WTC11 (cell line): ENCODE measurements around the gene LGALS4. TPM values are rescaled to one million over a fixed set of nuclear protein-coding genes. Genes with fewer than 3 reads are reported as not detected.
A peak's percentile ranks its signal among the peaks of the same experiment; 100 is the strongest.

Source experiments
- ATAC-seq: fragments of 200-7000 bp; cut with Tn5 transposase; 2 replicates; pipeline ENCODE4 v1.10.0; 2021; ENCODE audit warnings: mild to moderate bottlenecking, moderate library complexity
- CTCF ChIA-PET: fragments of 300-600 bp; sonication (Branson Sonifier 250); formaldehyde crosslinking; loops from one replicate; lab custom pipeline; 2021; ENCODE audit warnings: antibody characterized with exemption; lab: Charles Lee
- POLR2A ChIA-PET: fragments of 350-600 bp; sonication (Branson Sonifier 250); formaldehyde crosslinking; loops from one replicate; lab custom pipeline; 2021; ENCODE audit warnings: antibody characterized with exemption; lab: Charles Lee
- DNase-seq: peaks from one replicate; pipeline ENCODE4 v3.0.0; 2021; ENCODE audit warnings: low spot score
- H3K27ac Mint-ChIP-seq: 2 replicates; pipeline ENCODE4 v1.8.0; 2021; ENCODE audit warnings: mixed read lengths
- H3K27me3 Mint-ChIP-seq: 2 replicates; pipeline ENCODE4 v1.8.0; 2021; ENCODE audit warnings: low read depth, mild to moderate bottlenecking, moderate library complexity, mixed read lengths
- H3K36me3 Mint-ChIP-seq: 2 replicates; pipeline ENCODE4 v1.8.0; 2021; ENCODE audit warnings: mixed read lengths
- H3K4me1 Mint-ChIP-seq: 2 replicates; pipeline ENCODE4 v1.8.0; 2022; ENCODE audit warnings: mixed read lengths
- H3K4me3 Mint-ChIP-seq: 2 replicates; pipeline ENCODE4 v1.8.0; 2021; ENCODE audit warnings: mild to moderate bottlenecking, moderate library complexity, mixed read lengths
- H3K9me3 Mint-ChIP-seq: 2 replicates; pipeline ENCODE4 v1.8.0; 2021; ENCODE audit warnings: mixed read lengths
- ATF6 ChIP-seq: sonication (generic); formaldehyde crosslinking; IDR thresholded peaks from 2 replicates; pipeline ENCODE4 v1.8.1; 2023; ENCODE audit warnings: mild to moderate bottlenecking, missing genetic modification reagents
- CBFB ChIP-seq: sonication (generic); formaldehyde crosslinking; IDR thresholded peaks from 2 replicates; pipeline ENCODE4 v1.8.1; 2022; ENCODE audit warnings: mild to moderate bottlenecking, low read depth, missing genetic modification reagents
- E2F4 ChIP-seq: sonication (generic); formaldehyde crosslinking; IDR thresholded peaks from 2 replicates; pipeline ENCODE4 v1.8.1; 2022; ENCODE audit warnings: low read depth, mild to moderate bottlenecking, moderate library complexity, missing genetic modification reagents, borderline replicate concordance
- E2F5 ChIP-seq: sonication (generic); formaldehyde crosslinking; IDR thresholded peaks from 2 replicates; pipeline ENCODE4 v1.8.1; 2022; ENCODE audit warnings: mild to moderate bottlenecking, moderate library complexity, missing genetic modification reagents
- GABPB1 ChIP-seq: sonication (generic); formaldehyde crosslinking; IDR thresholded peaks from 2 replicates; pipeline ENCODE4 v1.8.1; 2023; ENCODE audit warnings: mild to moderate bottlenecking, missing genetic modification reagents
- JAZF1 ChIP-seq: fragments of 250-450 bp; sonication (Bioruptor Pico); IDR thresholded peaks from 2 replicates; pipeline ENCODE4 v1.9.0; 2021; ENCODE audit warnings: moderate library complexity, mild to moderate bottlenecking, inconsistent platforms
- MYBL2 ChIP-seq: sonication (generic); formaldehyde crosslinking; IDR thresholded peaks from 2 replicates; pipeline ENCODE4 v1.8.1; 2023; ENCODE audit warnings: mild to moderate bottlenecking, moderate library complexity, missing genetic modification reagents
- NFE2L1 ChIP-seq: sonication (generic); formaldehyde crosslinking; IDR thresholded peaks from 2 replicates; pipeline ENCODE4 v1.8.1; 2023; ENCODE audit warnings: missing genetic modification reagents
- NFYB ChIP-seq: sonication (generic); formaldehyde crosslinking; conservative IDR thresholded peaks from 2 replicates; pipeline ENCODE4 v1.8.0; 2022; ENCODE audit warnings: low read depth, missing genetic modification reagents
- SMAD3 ChIP-seq: sonication (generic); formaldehyde crosslinking; IDR thresholded peaks from 2 replicates; pipeline ENCODE4 v1.8.0; 2022; ENCODE audit warnings: missing genetic modification reagents, mild to moderate bottlenecking, borderline replicate concordance
- SP1 ChIP-seq: sonication (generic); formaldehyde crosslinking; conservative IDR thresholded peaks from 2 replicates; pipeline ENCODE4 v1.8.1; 2022; ENCODE audit warnings: missing genetic modification reagents
- TCF7 ChIP-seq: sonication (generic); formaldehyde crosslinking; IDR thresholded peaks from 2 replicates; pipeline ENCODE4 v1.8.0; 2022; ENCODE audit warnings: mild to moderate bottlenecking, low read depth, missing genetic modification reagents, moderate library complexity
- USF1 ChIP-seq: sonication (generic); formaldehyde crosslinking; IDR thresholded peaks from 2 replicates; pipeline ENCODE4 v1.8.0; 2022; ENCODE audit warnings: mild to moderate bottlenecking, missing genetic modification reagents
- ZNF232 ChIP-seq: sonication (generic); formaldehyde crosslinking; IDR thresholded peaks from 2 replicates; pipeline ENCODE4 v1.8.0; 2022; ENCODE audit warnings: mild to moderate bottlenecking, missing genetic modification reagents
- ZNF425 ChIP-seq: fragments of 250-450 bp; sonication (Bioruptor Pico); conservative IDR thresholded peaks from 2 replicates; pipeline ENCODE4 v1.9.0; 2021; ENCODE audit warnings: mild to moderate bottlenecking
- total RNA-seq: library from RNA; stranded (reverse); gene quantifications from 3 replicates; pipeline ENCODE4 v1.2.3, GENCODE V29; 2021
- TF ChIP-seq, protein P1 (sequence below): sonication (generic); formaldehyde crosslinking; IDR thresholded peaks from 2 replicates; pipeline ENCODE4 v1.8.1; 2023; ENCODE audit warnings: mild to moderate bottlenecking, missing genetic modification reagents, borderline replicate concordance
- TF ChIP-seq, protein P2 (sequence below): sonication (generic); formaldehyde crosslinking; IDR thresholded peaks from 2 replicates; pipeline ENCODE4 v1.8.1; 2023; ENCODE audit warnings: mild to moderate bottlenecking, moderate library complexity, missing genetic modification reagents
- TF ChIP-seq, protein P3 (sequence below): fragments of 250-450 bp; sonication (Bioruptor Pico); IDR thresholded peaks from 2 replicates; pipeline ENCODE4 v1.9.0; 2021; ENCODE audit warnings: mild to moderate bottlenecking
- TF ChIP-seq, protein P4 (sequence below): sonication (generic); formaldehyde crosslinking; IDR thresholded peaks from 2 replicates; pipeline ENCODE4 v1.8.0; 2022; ENCODE audit warnings: mild to moderate bottlenecking, missing genetic modification reagents
- TF ChIP-seq, protein P5 (sequence below): sonication (generic); formaldehyde crosslinking; IDR thresholded peaks from 2 replicates; pipeline ENCODE4 v1.8.0; 2023; ENCODE audit warnings: missing genetic modification reagents

Gene LGALS4
- total RNA-seq, 1 experiment from 2014 or later = 1.5 TPM

- Mint-ChIP-seq H3K27me3 (peaks cover under 1% of the 10 kb centered on the region; the same call in 1 of the 2 replicates), H3K4me1 (peaks cover 39% of the 10 kb centered on the region), H3K27ac (peak within 1 kb of the TSS; percentile 99), H3K9me3 (0 out of 2 replicates have a peak, but pooled peaks cover 2% of the 10 kb centered on the region), H3K36me3 (peaks cover 41% of the 10 kb centered on the region), H3K4me3 (peak within 1 kb of the TSS; percentile 92)
- ATAC-seq = peak; percentile 73
- DNase-seq = peak; percentile 99
- ChIA-PET CTCF (interaction anchor here (1.0 to 1.5 kb wide), 8 partner anchors 11 to 447 kb away, joined by 3 to 15 read pairs (median 4); partner anchors contain the start of genes FAM98C, MRPS12 and SARS2), POLR2A (interaction anchor here (0.9 to 1.2 kb wide), 3 partner anchors 18 to 80 kb away, joined by 3 to 8 read pairs (median 7); partner anchors contain the start of genes ECH1, MRPS12 and SARS2)
- TF ChIP-seq MYBL2 (CRISPR knock-in tag) = peak; percentile 66; the same call in 1 of the 2 replicates
- no peak for TF ChIP-seq ZNF425 (CRISPR knock-in tag)
- TF ChIP-seq SP1 (CRISPR knock-in tag) = peak; percentile 97
- TF ChIP-seq, protein P1, sequence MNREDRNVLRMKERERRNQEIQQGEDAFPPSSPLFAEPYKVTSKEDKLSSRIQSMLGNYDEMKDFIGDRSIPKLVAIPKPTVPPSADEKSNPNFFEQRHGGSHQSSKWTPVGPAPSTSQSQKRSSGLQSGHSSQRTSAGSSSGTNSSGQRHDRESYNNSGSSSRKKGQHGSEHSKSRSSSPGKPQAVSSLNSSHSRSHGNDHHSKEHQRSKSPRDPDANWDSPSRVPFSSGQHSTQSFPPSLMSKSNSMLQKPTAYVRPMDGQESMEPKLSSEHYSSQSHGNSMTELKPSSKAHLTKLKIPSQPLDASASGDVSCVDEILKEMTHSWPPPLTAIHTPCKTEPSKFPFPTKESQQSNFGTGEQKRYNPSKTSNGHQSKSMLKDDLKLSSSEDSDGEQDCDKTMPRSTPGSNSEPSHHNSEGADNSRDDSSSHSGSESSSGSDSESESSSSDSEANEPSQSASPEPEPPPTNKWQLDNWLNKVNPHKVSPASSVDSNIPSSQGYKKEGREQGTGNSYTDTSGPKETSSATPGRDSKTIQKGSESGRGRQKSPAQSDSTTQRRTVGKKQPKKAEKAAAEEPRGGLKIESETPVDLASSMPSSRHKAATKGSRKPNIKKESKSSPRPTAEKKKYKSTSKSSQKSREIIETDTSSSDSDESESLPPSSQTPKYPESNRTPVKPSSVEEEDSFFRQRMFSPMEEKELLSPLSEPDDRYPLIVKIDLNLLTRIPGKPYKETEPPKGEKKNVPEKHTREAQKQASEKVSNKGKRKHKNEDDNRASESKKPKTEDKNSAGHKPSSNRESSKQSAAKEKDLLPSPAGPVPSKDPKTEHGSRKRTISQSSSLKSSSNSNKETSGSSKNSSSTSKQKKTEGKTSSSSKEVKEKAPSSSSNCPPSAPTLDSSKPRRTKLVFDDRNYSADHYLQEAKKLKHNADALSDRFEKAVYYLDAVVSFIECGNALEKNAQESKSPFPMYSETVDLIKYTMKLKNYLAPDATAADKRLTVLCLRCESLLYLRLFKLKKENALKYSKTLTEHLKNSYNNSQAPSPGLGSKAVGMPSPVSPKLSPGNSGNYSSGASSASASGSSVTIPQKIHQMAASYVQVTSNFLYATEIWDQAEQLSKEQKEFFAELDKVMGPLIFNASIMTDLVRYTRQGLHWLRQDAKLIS = no peak
- 0 out of 2 replicates have a peak, but pooled peaks have one; percentile 48 for TF ChIP-seq TCF7 (CRISPR knock-in tag)
- TF ChIP-seq ATF6 = no peak
- peak; percentile 4; the same call in 1 of the 2 replicates for TF ChIP-seq GABPB1 (CRISPR knock-in tag)
- 0 out of 2 replicates have a peak, but pooled peaks have one; percentile 59 for TF ChIP-seq SMAD3 (CRISPR knock-in tag)
- peak; percentile 16; the same call in 1 of the 2 replicates for TF ChIP-seq E2F5 (CRISPR knock-in tag)
- 0 out of 2 replicates have a peak, but pooled peaks have one; percentile 32 for TF ChIP-seq E2F4 (CRISPR knock-in tag)
- TF ChIP-seq, protein P2, sequence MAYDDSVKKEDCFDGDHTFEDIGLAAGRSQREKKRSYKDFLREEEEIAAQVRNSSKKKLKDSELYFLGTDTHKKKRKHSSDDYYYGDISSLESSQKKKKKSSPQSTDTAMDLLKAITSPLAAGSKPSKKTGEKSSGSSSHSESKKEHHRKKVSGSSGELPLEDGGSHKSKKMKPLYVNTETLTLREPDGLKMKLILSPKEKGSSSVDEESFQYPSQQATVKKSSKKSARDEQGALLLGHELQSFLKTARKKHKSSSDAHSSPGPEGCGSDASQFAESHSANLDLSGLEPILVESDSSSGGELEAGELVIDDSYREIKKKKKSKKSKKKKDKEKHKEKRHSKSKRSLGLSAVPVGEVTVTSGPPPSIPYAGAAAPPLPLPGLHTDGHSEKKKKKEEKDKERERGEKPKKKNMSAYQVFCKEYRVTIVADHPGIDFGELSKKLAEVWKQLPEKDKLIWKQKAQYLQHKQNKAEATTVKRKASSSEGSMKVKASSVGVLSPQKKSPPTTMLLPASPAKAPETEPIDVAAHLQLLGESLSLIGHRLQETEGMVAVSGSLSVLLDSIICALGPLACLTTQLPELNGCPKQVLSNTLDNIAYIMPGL = no peak
- peak; percentile 99 for TF ChIP-seq NFYB (CRISPR knock-in tag)
- peak; percentile 59; the same call in 1 of the 2 replicates for TF ChIP-seq NFE2L1 (CRISPR knock-in tag)
- no peak for TF ChIP-seq JAZF1 (CRISPR knock-in tag)
- TF ChIP-seq, protein P3, sequence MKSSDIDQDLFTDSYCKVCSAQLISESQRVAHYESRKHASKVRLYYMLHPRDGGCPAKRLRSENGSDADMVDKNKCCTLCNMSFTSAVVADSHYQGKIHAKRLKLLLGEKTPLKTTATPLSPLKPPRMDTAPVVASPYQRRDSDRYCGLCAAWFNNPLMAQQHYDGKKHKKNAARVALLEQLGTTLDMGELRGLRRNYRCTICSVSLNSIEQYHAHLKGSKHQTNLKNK = no peak
- TF ChIP-seq, protein P4, sequence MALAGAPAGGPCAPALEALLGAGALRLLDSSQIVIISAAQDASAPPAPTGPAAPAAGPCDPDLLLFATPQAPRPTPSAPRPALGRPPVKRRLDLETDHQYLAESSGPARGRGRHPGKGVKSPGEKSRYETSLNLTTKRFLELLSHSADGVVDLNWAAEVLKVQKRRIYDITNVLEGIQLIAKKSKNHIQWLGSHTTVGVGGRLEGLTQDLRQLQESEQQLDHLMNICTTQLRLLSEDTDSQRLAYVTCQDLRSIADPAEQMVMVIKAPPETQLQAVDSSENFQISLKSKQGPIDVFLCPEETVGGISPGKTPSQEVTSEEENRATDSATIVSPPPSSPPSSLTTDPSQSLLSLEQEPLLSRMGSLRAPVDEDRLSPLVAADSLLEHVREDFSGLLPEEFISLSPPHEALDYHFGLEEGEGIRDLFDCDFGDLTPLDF (CRISPR knock-in tag) = no peak
- TF ChIP-seq ZNF232 (CRISPR knock-in tag) = 0 out of 2 replicates have a peak, but pooled peaks have one; percentile 74
- TF ChIP-seq, protein P5, sequence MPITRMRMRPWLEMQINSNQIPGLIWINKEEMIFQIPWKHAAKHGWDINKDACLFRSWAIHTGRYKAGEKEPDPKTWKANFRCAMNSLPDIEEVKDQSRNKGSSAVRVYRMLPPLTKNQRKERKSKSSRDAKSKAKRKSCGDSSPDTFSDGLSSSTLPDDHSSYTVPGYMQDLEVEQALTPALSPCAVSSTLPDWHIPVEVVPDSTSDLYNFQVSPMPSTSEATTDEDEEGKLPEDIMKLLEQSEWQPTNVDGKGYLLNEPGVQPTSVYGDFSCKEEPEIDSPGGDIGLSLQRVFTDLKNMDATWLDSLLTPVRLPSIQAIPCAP (CRISPR knock-in tag) = no peak
- 0 out of 2 replicates have a peak, but pooled peaks have one; percentile 18 for TF ChIP-seq USF1 (CRISPR knock-in tag)
- TF ChIP-seq CBFB = no peak
Observed at GRCh38 chr19:38849860-38850435, 37.2 kb upstream of the LGALS4 start, which contains the start of gene HNRNPL. Gene HNRNPL (minus strand): TSS chr19:38849986. CDS start chr19:38849966, 20 bp downstream.
